Smooth muscle cell (in vitro differentiated cells): ENCODE results near the gene MYEOV. TPM values are rescaled to one million over a fixed set of nuclear protein-coding genes. Genes with fewer than 3 reads are reported as not detected.

ENCODE experiments used
- DNase-seq: peaks from one replicate; lab custom pipeline; 2025; ENCODE audit not compliant: unreplicated experiment; lab: John Stamatoyannopoulos, UW
- H2AFZ ChIP-seq: fragments of 200-600 bp; sonication (generic); 2 replicates; pipeline ENCODE4 v1.6.0; 2016; ENCODE audit warnings: antibody characterized with exemption, low read depth, mild to moderate bottlenecking
- H3F3A ChIP-seq: fragments of 200-600 bp; sonication (generic); 2 replicates; pipeline ENCODE4 v1.6.0; 2017; ENCODE audit warnings: antibody characterized with exemption, low read depth
- H3K27ac ChIP-seq: fragments of 200-600 bp; sonication (generic); 2 replicates; pipeline ENCODE4 v1.5.1; 2016; ENCODE audit warnings: low read depth, mild to moderate bottlenecking
- H3K27me3 ChIP-seq: fragments of 200-600 bp; sonication (generic); 2 replicates; pipeline ENCODE4 v1.6.1; 2016; ENCODE audit warnings: low read depth, mild to moderate bottlenecking
- H3K36me3 ChIP-seq: fragments of 200-600 bp; sonication (generic); 2 replicates; pipeline ENCODE4 v1.5.1; 2016; ENCODE audit warnings: low read depth
- H3K4me1 ChIP-seq: fragments of 200-600 bp; sonication (generic); 2 replicates; pipeline ENCODE4 v1.5.1; 2016; ENCODE audit warnings: low read depth
- H3K4me2 ChIP-seq: fragments of 200-600 bp; sonication (generic); 2 replicates; pipeline ENCODE4 v1.6.0; 2016; ENCODE audit warnings: mild to moderate bottlenecking
- H3K4me3 ChIP-seq: fragments of 200-600 bp; sonication (generic); 2 replicates; pipeline ENCODE4 v1.5.1; 2016; ENCODE audit warnings: mild to moderate bottlenecking
- H3K79me2 ChIP-seq: fragments of 200-600 bp; sonication (generic); 2 replicates; pipeline ENCODE4 v1.6.0; 2016; ENCODE audit warnings: low read depth, mild to moderate bottlenecking
- H3K9ac ChIP-seq: fragments of 200-600 bp; sonication (generic); 2 replicates; pipeline ENCODE4 v1.6.0; 2016; ENCODE audit warnings: low read depth
- H3K9me3 ChIP-seq: fragments of 200-600 bp; sonication (generic); replicated peaks from 2 replicates; pipeline ENCODE4 v1.5.1; 2016; ENCODE audit warnings: low read depth
- H4K20me1 ChIP-seq: fragments of 200-600 bp; sonication (generic); 2 replicates; pipeline ENCODE4 v1.6.0; 2016; ENCODE audit warnings: low read depth
- CTCF ChIP-seq: fragments of 200-600 bp; sonication (generic); IDR thresholded peaks from 2 replicates; pipeline ENCODE4 v1.5.1; 2017; ENCODE audit warnings: borderline replicate concordance, mild to moderate bottlenecking, antibody characterized with exemption; ENCODE audit not compliant: insufficient read depth, poor library complexity, severe bottlenecking
- WGBS: methylation state at CpG from one replicate; pipeline ENCODE4 v1.1.7; 2016; ENCODE audit warnings: low lambda C conversion rate; 5-methylcytosine and 5-hydroxymethylcytosine counted together
- polyA plus RNA-seq: library from polyadenylated mRNA; unstranded; fragments of >200 nt; fragmentation: Nextera tagmentation; extraction: Ambion mirVana; gene quantifications from 2 replicates; pipeline ENCODE4 v1.2.1, GENCODE V29; 2016
- total RNA-seq: library from RNA; depleted of rRNA; stranded (reverse); fragments of >200 nt; gene quantifications from 2 replicates; pipeline ENCODE4 v1.2.3, GENCODE V29; 2014

MYEOV gene
- total and polyA plus RNA-seq, 2 experiments from 2014 or later: 1.1 TPM; not detected in 1

- no peaks in the 10 kb centered on the region for H3F3A ChIP-seq
- H3K27me3 ChIP-seq: no peaks in the 10 kb centered on the region
- WGBS: 96% methylated on average over 15 of the region's 15 CpGs
- no peaks in the 10 kb centered on the region for H4K20me1 ChIP-seq
- no peak for TF ChIP-seq CTCF
- H3K4me3 ChIP-seq: no peak overlapping the region
- no peaks in the 10 kb centered on the region for H3K9me3 ChIP-seq
- no peak overlapping the region for H3K27ac ChIP-seq
- H3K9ac ChIP-seq: no peak overlapping the region
- no peaks in the 10 kb centered on the region for H3K79me2 ChIP-seq
- DNase-seq: no peak
- H3K36me3 ChIP-seq: no peaks in the 10 kb centered on the region
- H3K4me2 ChIP-seq: no peak overlapping the region
- no peaks in the 10 kb centered on the region for H3K4me1 ChIP-seq
- H2AFZ ChIP-seq: no peak overlapping the region
Observed at GRCh38 chr11:69335007-69335780, 41.2 kb downstream of the MYEOV start.

- H3F3A ChIP-seq: no peaks in the 10 kb centered on the region
- H3K9me3 ChIP-seq: no peaks in the 10 kb centered on the region
- no peak overlapping the region for H3K9ac ChIP-seq
- no peak overlapping the region for H2AFZ ChIP-seq
- no peaks in the 10 kb centered on the region for H3K79me2 ChIP-seq
- H3K36me3 ChIP-seq: no peaks in the 10 kb centered on the region
- no peaks in the 10 kb centered on the region for H4K20me1 ChIP-seq
- H3K27ac ChIP-seq: no peak overlapping the region
- no peak overlapping the region for H3K4me3 ChIP-seq
- no peak overlapping the region for H3K4me2 ChIP-seq
- 92% methylated on average over 12 of the region's 12 CpGs for WGBS
- H3K4me1 ChIP-seq: no peaks in the 10 kb centered on the region
- no peak for DNase-seq
- no peak for TF ChIP-seq CTCF
- no peaks in the 10 kb centered on the region for H3K27me3 ChIP-seq
Observed at GRCh38 chr11:69335781-69336405, 41.9 kb downstream of the MYEOV start.

- Histone ChIP-seq H3K9me3 (no peaks in the 10 kb centered on the region), H4K20me1 (no peaks in the 10 kb centered on the region), H3K27me3 (no peaks in the 10 kb centered on the region), H3K9ac (no peak overlapping the region), H2AFZ (no peak overlapping the region), H3K4me2 (no peak overlapping the region), H3K4me1 (no peaks in the 10 kb centered on the region), H3K36me3 (no peaks in the 10 kb centered on the region), H3K4me3 (no peak overlapping the region), H3K27ac (no peak overlapping the region), H3F3A (no peaks in the 10 kb centered on the region), H3K79me2 (no peaks in the 10 kb centered on the region)
- DNase-seq: no peak
- 59% methylated on average over 6 of the region's 6 CpGs for WGBS
- TF ChIP-seq CTCF: no peak
Observed at GRCh38 chr11:69337211-69337721, 43.3 kb downstream of the MYEOV start.
